H7 (cell line): ENCODE results near the gene ATP2B1. TPM values are rescaled to one million over a fixed set of nuclear protein-coding genes. Genes with fewer than 3 reads are reported as not detected.
A peak's percentile ranks its signal among the peaks of the same experiment; 100 is the strongest.
"Not testable (repeated sequence)": the region's sequence is repeated elsewhere in the genome, so short reads cannot be mapped to it uniquely, and the experiment has no call there.

Source experiments
- DNase-seq: peaks from one replicate; pipeline ENCODE4 v3.0.0; 2012
- H3K27me3 ChIP-seq: 2 replicates; pipeline ENCODE4 v1.6.0; 2011; ENCODE audit warnings: mild to moderate bottlenecking, low read length; ENCODE audit not compliant: control insufficient read depth, insufficient read depth
- H3K36me3 ChIP-seq: replicated peaks from 2 replicates; pipeline ENCODE4 v1.5.1; 2011; ENCODE audit warnings: low read length; ENCODE audit not compliant: control insufficient read depth, insufficient read depth
- H3K4me3 ChIP-seq: 2 replicates; pipeline ENCODE4 v1.5.1; 2011; ENCODE audit warnings: low read depth, mild to moderate bottlenecking, control low read depth, low read length, moderate library complexity; ENCODE audit not compliant: insufficient read depth
- total RNA-seq: library from RNA; depleted of rRNA; stranded (reverse); fragments of >200 nt; shearing (Covaris generic); gene quantifications from 2 replicates; pipeline ENCODE4 v1.2.3, GENCODE V29; 2014; rRNA removed

ATP2B1 gene
- 20.6 and 22.2 TPM in 2 replicates for total RNA-seq

DNA sequence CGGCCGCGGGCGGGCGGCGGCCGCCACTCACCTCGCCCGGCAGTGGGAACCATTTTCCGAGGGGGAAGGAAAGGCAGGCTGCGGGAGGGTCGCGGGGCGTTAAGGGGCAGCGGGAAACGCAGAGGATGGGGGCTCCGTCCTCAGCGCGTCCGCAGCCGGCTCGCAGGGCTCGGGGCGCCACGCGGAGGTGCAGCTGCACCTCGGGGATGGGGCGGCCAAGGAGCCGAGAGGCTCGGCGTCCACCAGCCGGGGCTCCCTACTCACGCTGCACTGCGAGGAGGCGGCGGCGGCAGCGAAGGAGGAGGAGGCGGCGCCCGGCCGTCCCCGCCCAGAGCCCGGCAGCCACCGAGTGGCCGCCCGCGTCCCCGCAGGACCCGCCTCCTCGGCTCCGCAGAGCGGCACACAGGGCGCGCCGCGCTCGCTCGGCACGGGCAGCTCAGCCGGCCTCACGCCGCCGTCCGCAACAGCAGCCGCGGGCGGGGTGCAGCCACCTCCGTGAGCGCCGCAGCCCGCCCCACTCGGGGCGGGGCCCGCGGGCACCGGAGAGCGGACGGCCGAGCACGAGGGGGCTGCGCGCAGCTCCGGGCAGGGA lies at the start of gene ATP2B1:
ATP2B1 (minus strand) TSS at position 274 of the 592 bp plus-strand sequence. CDS start 52,952 bp downstream, outside the sequence.
- no peaks in the 10 kb centered on the region for H3K36me3 ChIP-seq
- peak; percentile 88 for DNase-seq
- peaks cover 33% of the 10 kb centered on the region for H3K27me3 ChIP-seq
- H3K4me3 ChIP-seq: peak within 1 kb of the TSS; percentile 94

DNA sequence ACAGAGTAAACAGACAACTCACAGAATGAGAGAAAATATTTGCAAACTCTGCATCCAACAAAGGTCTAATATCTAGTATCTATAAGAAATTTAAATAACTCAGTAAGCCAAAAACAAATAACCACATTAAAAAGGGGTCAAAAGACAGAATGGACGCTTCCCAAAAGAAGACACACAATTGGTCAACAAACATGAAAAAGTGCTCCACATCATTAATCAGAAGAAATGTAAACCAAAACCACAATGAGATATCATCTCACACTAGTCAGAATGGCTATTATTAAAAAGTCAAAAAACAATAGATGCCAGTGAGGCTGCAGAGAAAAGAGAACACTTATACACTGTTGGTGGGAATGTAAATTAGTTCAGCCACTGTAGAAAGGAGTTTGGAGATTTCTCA lies 49.3 kb upstream of the ATP2B1 start:
- H3K4me3 ChIP-seq, DNase-seq, H3K27me3 ChIP-seq, H3K36me3 ChIP-seq: not testable (repeated sequence)

DNA sequence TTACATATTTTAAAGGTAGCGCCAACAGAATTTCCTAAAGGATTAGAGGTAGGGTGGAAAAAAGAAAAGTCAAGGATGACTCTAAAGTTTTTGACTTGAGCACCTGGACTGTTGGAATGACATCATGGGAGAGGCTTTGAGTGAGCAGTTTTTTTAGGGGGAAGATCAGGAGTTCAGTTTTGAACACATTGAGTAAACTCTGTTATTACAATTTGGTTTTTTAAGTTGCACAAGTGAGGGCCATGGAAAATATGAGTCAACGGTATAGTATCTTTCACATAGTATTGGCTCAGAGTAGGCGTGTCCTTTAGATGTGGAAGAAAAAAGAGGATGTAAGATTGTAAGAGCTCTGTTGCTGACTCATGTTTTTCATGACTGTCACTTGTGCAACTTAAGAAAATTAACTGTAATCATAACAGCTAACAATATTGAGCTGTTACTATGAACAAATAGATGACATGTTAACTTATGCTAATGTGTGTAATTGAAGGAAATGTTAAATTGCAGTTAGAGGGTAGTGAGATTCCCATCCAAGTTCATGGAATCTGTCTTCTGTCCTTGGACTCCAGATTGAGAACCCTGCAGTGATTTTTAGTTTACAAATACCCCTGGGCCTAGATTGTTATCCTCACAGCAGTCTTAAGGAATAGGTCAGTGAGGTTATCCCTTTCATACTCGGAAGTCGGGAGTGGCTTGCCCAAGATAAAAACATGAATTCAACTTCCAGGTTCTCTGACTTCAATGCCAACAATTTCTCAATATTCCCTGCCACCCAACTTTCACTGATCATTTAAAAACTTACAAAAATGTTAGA lies 48.2 kb upstream of the ATP2B1 start:
- Histone ChIP-seq H3K27me3 (no peaks in the 10 kb centered on the region), H3K36me3 (no peaks in the 10 kb centered on the region), H3K4me3 (no peak overlapping the region)
- DNase-seq: no peak

DNA sequence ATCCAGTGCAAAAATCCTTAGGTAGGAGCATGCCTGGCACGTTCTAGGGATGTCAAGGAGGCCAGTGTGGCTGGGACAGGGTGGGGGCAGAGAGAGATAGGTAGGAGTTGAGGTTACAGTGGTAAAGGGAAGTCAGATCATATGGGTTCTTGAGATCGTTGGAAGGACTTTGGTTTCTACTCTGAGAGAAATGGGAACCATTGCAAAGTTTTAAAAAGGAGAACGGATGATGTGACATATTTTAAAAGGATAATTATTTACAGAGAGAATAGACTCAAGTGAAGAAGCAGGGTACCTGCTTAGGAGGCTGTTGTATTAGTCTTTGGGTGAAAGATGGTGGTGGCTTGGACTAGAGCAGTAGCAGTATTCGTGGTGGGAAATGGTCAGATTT lies 47.6 kb upstream of the ATP2B1 start:
- DNase-seq: no peak
- H3K4me3 ChIP-seq: no peak overlapping the region
- H3K27me3 ChIP-seq: no peaks in the 10 kb centered on the region
- no peaks in the 10 kb centered on the region for H3K36me3 ChIP-seq

DNA sequence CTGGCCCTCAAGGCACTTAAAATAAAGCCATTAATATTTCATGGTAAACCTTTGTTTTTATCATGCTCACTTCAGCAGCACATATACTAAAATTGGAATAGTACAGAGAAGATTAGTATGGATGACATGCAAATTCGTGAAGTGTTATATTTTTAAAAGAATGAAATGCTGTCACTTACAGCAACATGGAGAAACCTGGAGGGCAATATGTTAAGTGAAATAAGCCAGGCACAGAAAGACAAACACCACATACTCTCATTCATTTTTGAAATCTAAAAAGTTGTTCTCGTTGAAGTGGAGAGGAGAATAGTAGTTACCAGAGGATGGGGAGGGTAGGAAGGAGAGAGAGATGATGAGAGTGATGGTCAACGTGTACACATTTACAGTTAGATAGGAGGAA lies 45.4 kb upstream of the ATP2B1 start:
- Histone ChIP-seq H3K4me3 (no peak overlapping the region), H3K36me3 (no peaks in the 10 kb centered on the region), H3K27me3 (no peaks in the 10 kb centered on the region)
- DNase-seq: no peak

GRCh38 chr12:89752341-89752740 lies 43.7 kb upstream of the ATP2B1 start:
- no peaks in the 10 kb centered on the region for H3K36me3 ChIP-seq
- no peak overlapping the region for H3K4me3 ChIP-seq

DNA sequence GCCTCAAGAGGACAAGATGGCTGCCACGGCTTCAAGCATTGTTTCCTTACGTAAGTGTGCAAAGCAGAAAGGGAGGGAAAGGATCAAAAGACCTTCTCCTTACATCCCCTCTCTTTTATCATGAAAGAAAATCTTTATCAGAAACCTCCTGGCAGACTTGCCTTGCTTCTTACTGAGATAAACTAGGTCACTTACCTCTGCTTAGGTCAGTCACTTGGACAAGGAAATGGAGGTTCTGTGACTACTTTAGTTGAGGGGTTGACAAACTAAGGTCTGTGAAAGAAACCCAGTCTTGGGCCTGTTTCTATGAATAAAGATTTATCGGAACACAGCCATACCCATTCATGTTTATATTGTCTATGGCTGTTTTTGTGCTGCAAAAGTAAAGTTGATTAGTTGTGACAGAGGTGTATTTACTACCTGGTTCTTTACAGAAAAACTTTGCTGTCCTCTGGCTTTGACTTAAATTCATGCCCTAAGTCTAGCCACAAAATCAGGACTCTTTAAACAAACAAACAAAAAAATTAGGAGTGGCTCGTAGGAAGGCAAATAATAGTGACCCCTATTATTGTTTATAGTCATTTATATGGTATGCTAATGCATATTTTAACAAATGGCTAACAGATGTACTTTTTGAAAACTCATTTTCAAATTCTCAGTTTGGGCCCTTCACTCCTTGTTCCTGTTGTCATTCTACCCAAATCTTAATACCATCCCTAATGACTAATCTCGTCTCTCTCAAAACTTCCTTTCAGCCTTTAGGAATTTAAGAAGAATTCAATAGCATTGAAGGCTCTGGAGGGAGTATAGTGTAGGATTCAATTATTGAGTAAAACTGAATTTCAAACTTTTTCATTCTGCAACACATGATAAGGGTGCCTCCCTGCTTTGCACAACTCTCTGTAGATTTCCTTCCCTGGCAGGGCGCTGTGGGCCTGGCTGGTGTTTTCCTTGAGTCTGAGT lies 42.0 kb upstream of the ATP2B1 start:
- H3K4me3 ChIP-seq: no peak overlapping the region
- H3K36me3 ChIP-seq: no peaks in the 10 kb centered on the region
- no peak for DNase-seq
- H3K27me3 ChIP-seq: no peaks in the 10 kb centered on the region

More at GRCh38 chr12:89752341-89752740, 43.7 kb upstream of the ATP2B1 start:
- H3K27me3 ChIP-seq: no peaks in the 10 kb centered on the region
- no peak for DNase-seq

DNA sequence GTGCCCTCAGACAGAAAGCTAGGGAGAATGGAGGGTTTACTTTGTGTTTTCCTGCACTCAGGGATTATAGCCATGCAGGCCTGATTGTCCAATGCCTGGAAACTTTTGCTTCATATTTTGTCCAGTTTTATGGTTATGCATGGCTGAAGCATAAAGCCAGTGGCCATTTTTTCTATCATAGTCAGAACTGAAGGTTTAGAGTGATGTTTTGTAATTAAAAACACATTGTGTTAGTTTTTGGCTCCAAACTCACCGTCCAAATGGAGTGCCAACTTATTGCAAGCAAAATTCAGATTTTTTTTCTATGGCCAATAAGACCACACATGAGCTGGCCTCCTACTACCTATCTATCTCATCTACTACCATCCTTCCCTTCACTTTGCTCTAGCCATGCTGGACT lies 40.2 kb upstream of the ATP2B1 start:
- Histone ChIP-seq H3K4me3 (no peak overlapping the region), H3K27me3 (no peaks in the 10 kb centered on the region), H3K36me3 (no peaks in the 10 kb centered on the region)

GRCh38 chr12:89745286-89745685 lies 36.6 kb upstream of the ATP2B1 start:
- no peak overlapping the region for H3K4me3 ChIP-seq
- DNase-seq: no peak

More for the DNA sequence above, 40.2 kb upstream of the ATP2B1 start:
- DNase-seq: no peak

GRCh38 chr12:89742337-89743022 lies 33.8 kb upstream of the ATP2B1 start:
- no peaks in the 10 kb centered on the region for H3K27me3 ChIP-seq
- H3K36me3 ChIP-seq: no peaks in the 10 kb centered on the region
- no peak for DNase-seq
- H3K4me3 ChIP-seq: no peak overlapping the region

More at GRCh38 chr12:89745286-89745685, 36.6 kb upstream of the ATP2B1 start:
- Histone ChIP-seq H3K36me3 (no peaks in the 10 kb centered on the region), H3K27me3 (no peaks in the 10 kb centered on the region)

GRCh38 chr12:89740943-89741342 lies 32.3 kb upstream of the ATP2B1 start:
- DNase-seq: no peak
- H3K4me3 ChIP-seq: no peak overlapping the region
- H3K36me3 ChIP-seq: no peaks in the 10 kb centered on the region
- no peaks in the 10 kb centered on the region for H3K27me3 ChIP-seq

DNA sequence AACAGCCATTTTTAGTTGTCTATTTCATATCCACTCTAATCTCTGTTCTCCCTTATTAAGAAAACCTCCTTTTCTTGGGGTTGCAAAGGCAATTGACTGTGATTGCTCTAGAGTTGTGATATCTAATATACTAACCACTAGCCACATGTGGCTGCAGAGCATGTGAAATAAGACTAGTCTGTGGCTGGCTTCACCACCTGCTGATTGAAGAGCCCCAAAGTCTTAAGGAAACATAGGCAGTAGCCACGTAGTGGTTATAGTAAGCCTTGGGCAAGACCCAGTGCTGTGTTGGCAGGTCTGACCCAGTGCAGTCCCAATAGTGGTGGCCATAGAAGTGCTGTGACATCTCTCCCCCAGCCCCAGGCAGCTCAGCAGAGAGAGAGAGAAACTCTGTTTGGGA lies 28.4 kb upstream of the ATP2B1 start:
- no peaks in the 10 kb centered on the region for H3K27me3 ChIP-seq
- no peak for DNase-seq
- H3K36me3 ChIP-seq: no peaks in the 10 kb centered on the region
- H3K4me3 ChIP-seq: no peak overlapping the region

- Histone ChIP-seq H3K36me3 (no peaks in the 10 kb centered on the region), H3K27me3 (no peaks in the 10 kb centered on the region), H3K4me3 (no peak overlapping the region)
- no peak for DNase-seq
Measured at GRCh38 chr12:89733579-89734201, 25.1 kb upstream of the ATP2B1 start.

GRCh38 chr12:89732522-89732921 lies 23.9 kb upstream of the ATP2B1 start:
- no peaks in the 10 kb centered on the region for H3K27me3 ChIP-seq
- no peaks in the 10 kb centered on the region for H3K36me3 ChIP-seq
- DNase-seq: no peak
- H3K4me3 ChIP-seq: no peak overlapping the region
